ENCODE results near the gene ZDHHC11B. TPM values are rescaled to one million over a fixed set of nuclear protein-coding genes. Genes with fewer than 3 reads are reported as not detected.

Gene ZDHHC11B
- total RNA-seq, 1 experiment from 2014 or later: 0.19 TPM

- DNase-seq (ENCODE audit: low spot score): no peak
Measured at GRCh38 chr5:673161-673830, 111.2 kb downstream of the ZDHHC11B start.

- DNase-seq (ENCODE audit: low spot score): peak; percentile 85
Measured at GRCh38 chr5:672329-673160, 112.0 kb downstream of the ZDHHC11B start.

GRCh38 chr5:671459-672328, 112.8 kb downstream of the ZDHHC11B start:
- peak; percentile 56 for DNase-seq (ENCODE audit: low spot score)

- DNase-seq (ENCODE audit: low spot score): no peak
Measured at GRCh38 chr5:670396-671270, 113.9 kb downstream of the ZDHHC11B start.

GRCh38 chr5:669842-670395, 114.6 kb downstream of the ZDHHC11B start:
- DNase-seq (ENCODE audit: low spot score): no peak

GRCh38 chr5:669111-669841, 115.3 kb downstream of the ZDHHC11B start:
- no peak for DNase-seq (ENCODE audit: low spot score)

GRCh38 chr5:668283-668995, 116.1 kb downstream of the ZDHHC11B start:
- no peak for DNase-seq (ENCODE audit: low spot score)

- no peak for DNase-seq (ENCODE audit: low spot score)
Measured at GRCh38 chr5:666816-667498, 117.6 kb downstream of the ZDHHC11B start.

- DNase-seq (ENCODE audit: low spot score): no peak
Measured at GRCh38 chr5:665956-666711, 118.4 kb downstream of the ZDHHC11B start.

GRCh38 chr5:665541-665955, 119.0 kb downstream of the ZDHHC11B start:
- no peak for DNase-seq (ENCODE audit: low spot score)

GRCh38 chr5:664994-665360, 119.6 kb downstream of the ZDHHC11B start:
- no peak for DNase-seq (ENCODE audit: low spot score)

GRCh38 chr5:664343-664993, 120.1 kb downstream of the ZDHHC11B start:
- DNase-seq (ENCODE audit: low spot score): no peak

GRCh38 chr5:663436-664342, 120.8 kb downstream of the ZDHHC11B start:
- no peak for DNase-seq (ENCODE audit: low spot score)

GRCh38 chr5:662751-663435, 121.6 kb downstream of the ZDHHC11B start:
- DNase-seq (ENCODE audit: low spot score): no peak

- no peak for DNase-seq (ENCODE audit: low spot score)
Measured at GRCh38 chr5:661891-662750, 122.4 kb downstream of the ZDHHC11B start.
